ENCODE results near the gene MDN1.
A peak's percentile ranks its signal among the peaks of the same experiment; 100 is the strongest.
"Not testable (repeated sequence)": the region's sequence is repeated elsewhere in the genome, so short reads cannot be mapped to it uniquely, and the experiment has no call there.

MDN1 gene

GRCh38 chr6:89643406-89643805 is 176.2 kb downstream of the MDN1 start:
- H3K27me3 Mint-ChIP-seq: no peaks in the 10 kb centered on the region
- no peak overlapping the region for H3K4me3 Mint-ChIP-seq
- no peaks in the 10 kb centered on the region for H3K9me3 Mint-ChIP-seq (ENCODE audit: low read depth)
- H3K27ac Mint-ChIP-seq: no peak overlapping the region
- peaks cover 16% of the 10 kb centered on the region for H3K4me1 Mint-ChIP-seq (ENCODE audit: low read depth)
- peaks cover 11% of the 10 kb centered on the region for H3K36me3 Mint-ChIP-seq

- H3K27ac Mint-ChIP-seq: no peak overlapping the region
- no peaks in the 10 kb centered on the region for H3K27me3 Mint-ChIP-seq
- peaks cover 20% of the 10 kb centered on the region for H3K4me1 Mint-ChIP-seq (ENCODE audit: low read depth)
- H3K36me3 Mint-ChIP-seq: peaks cover 11% of the 10 kb centered on the region
- H3K9me3 Mint-ChIP-seq (ENCODE audit: low read depth): no peaks in the 10 kb centered on the region
- H3K4me3 Mint-ChIP-seq: no peak overlapping the region
Measured at GRCh38 chr6:89642956-89643355, 176.6 kb downstream of the MDN1 start.

GRCh38 chr6:89641581-89641980 is 178.0 kb downstream of the MDN1 start:
- Mint-ChIP-seq H3K4me1 (ENCODE audit: low read depth) (peaks cover 25% of the 10 kb centered on the region), H3K36me3 (peaks cover 11% of the 10 kb centered on the region)
- not testable (repeated sequence) for H3K9me3 Mint-ChIP-seq (ENCODE audit: low read depth); H3K4me3 Mint-ChIP-seq; H3K27me3 Mint-ChIP-seq; H3K27ac Mint-ChIP-seq

- Mint-ChIP-seq H3K4me3 (no peak overlapping the region), H3K27ac (peak overlapping the region; percentile 59), H3K36me3 (peaks cover 16% of the 10 kb centered on the region)
Measured at GRCh38 chr6:89640804-89641203, 178.8 kb downstream of the MDN1 start.

GRCh38 chr6:89638320-89639195 is 181.0 kb downstream of the MDN1 start, which contains the start of gene LYRM2:
Gene LYRM2 (minus strand): TSS chr6:89638747. CDS start chr6:89638716, 31 bp downstream.
- H3K4me3 Mint-ChIP-seq: peak within 1 kb of the TSS; percentile 97
- H3K27ac Mint-ChIP-seq: peak within 1 kb of the TSS; percentile 97
- no peaks in the 10 kb centered on the region for H3K27me3 Mint-ChIP-seq
- H3K4me1 Mint-ChIP-seq (ENCODE audit: low read depth): peaks cover 33% of the 10 kb centered on the region
- H3K36me3 Mint-ChIP-seq: peaks cover 22% of the 10 kb centered on the region
- H3K9me3 Mint-ChIP-seq (ENCODE audit: low read depth): no peaks in the 10 kb centered on the region

More at GRCh38 chr6:89640804-89641203, 178.8 kb downstream of the MDN1 start:
- no peaks in the 10 kb centered on the region for H3K9me3 Mint-ChIP-seq (ENCODE audit: low read depth)
- peaks cover 30% of the 10 kb centered on the region for H3K4me1 Mint-ChIP-seq (ENCODE audit: low read depth)
- H3K27me3 Mint-ChIP-seq: no peaks in the 10 kb centered on the region

- H3K36me3 Mint-ChIP-seq: peaks cover 18% of the 10 kb centered on the region
- H3K9me3 Mint-ChIP-seq (ENCODE audit: low read depth): no peaks in the 10 kb centered on the region
- H3K4me3 Mint-ChIP-seq: peak overlapping the region; percentile 97
- peaks cover 33% of the 10 kb centered on the region for H3K4me1 Mint-ChIP-seq (ENCODE audit: low read depth)
- H3K27me3 Mint-ChIP-seq: no peaks in the 10 kb centered on the region
- H3K27ac Mint-ChIP-seq: peak overlapping the region; percentile 97
Measured at GRCh38 chr6:89637960-89638319, 181.7 kb downstream of the MDN1 start.

GRCh38 chr6:89636412-89636811 is 183.2 kb downstream of the MDN1 start:
- peak overlapping the region; percentile 61 for H3K27ac Mint-ChIP-seq
- H3K4me3 Mint-ChIP-seq: peak overlapping the region; percentile 52
- not testable (repeated sequence) for H3K9me3 Mint-ChIP-seq (ENCODE audit: low read depth); H3K27me3 Mint-ChIP-seq
- peaks cover 17% of the 10 kb centered on the region for H3K36me3 Mint-ChIP-seq
- peaks cover 33% of the 10 kb centered on the region for H3K4me1 Mint-ChIP-seq (ENCODE audit: low read depth)

GRCh38 chr6:89630488-89630887 is 189.1 kb downstream of the MDN1 start:
- no peaks in the 10 kb centered on the region for H3K27me3 Mint-ChIP-seq
- H3K4me1 Mint-ChIP-seq (ENCODE audit: low read depth): peaks cover 2% of the 10 kb centered on the region
- no peak overlapping the region for H3K4me3 Mint-ChIP-seq
- no peak overlapping the region for H3K27ac Mint-ChIP-seq
- H3K9me3 Mint-ChIP-seq (ENCODE audit: low read depth): no peaks in the 10 kb centered on the region
- peaks cover 5% of the 10 kb centered on the region for H3K36me3 Mint-ChIP-seq

- Mint-ChIP-seq H3K4me3 (no peak overlapping the region), H3K36me3 (peaks cover 3% of the 10 kb centered on the region), H3K27ac (no peak overlapping the region), H3K9me3 (ENCODE audit: low read depth) (no peaks in the 10 kb centered on the region), H3K4me1 (ENCODE audit: low read depth) (no peaks in the 10 kb centered on the region), H3K27me3 (no peaks in the 10 kb centered on the region)
Measured at GRCh38 chr6:89623749-89624148, 195.8 kb downstream of the MDN1 start.

GRCh38 chr6:89619567-89619966 is 200.0 kb downstream of the MDN1 start:
- no peaks in the 10 kb centered on the region for H3K27me3 Mint-ChIP-seq
- H3K36me3 Mint-ChIP-seq: no peaks in the 10 kb centered on the region
- no peaks in the 10 kb centered on the region for H3K9me3 Mint-ChIP-seq (ENCODE audit: low read depth)
- H3K4me1 Mint-ChIP-seq (ENCODE audit: low read depth): no peaks in the 10 kb centered on the region
- H3K4me3 Mint-ChIP-seq: no peak overlapping the region
- H3K27ac Mint-ChIP-seq: no peak overlapping the region

GRCh38 chr6:89618026-89618425 is 201.6 kb downstream of the MDN1 start:
- Mint-ChIP-seq H3K4me1 (ENCODE audit: low read depth) (no peaks in the 10 kb centered on the region), H3K27ac (no peak overlapping the region), H3K27me3 (no peaks in the 10 kb centered on the region), H3K36me3 (no peaks in the 10 kb centered on the region), H3K4me3 (no peak overlapping the region), H3K9me3 (ENCODE audit: low read depth) (no peaks in the 10 kb centered on the region)

GRCh38 chr6:89616531-89616930 is 203.1 kb downstream of the MDN1 start:
- Mint-ChIP-seq H3K4me3 (no peak overlapping the region), H3K27ac (no peak overlapping the region), H3K27me3 (no peaks in the 10 kb centered on the region), H3K9me3 (ENCODE audit: low read depth) (no peaks in the 10 kb centered on the region), H3K36me3 (no peaks in the 10 kb centered on the region), H3K4me1 (ENCODE audit: low read depth) (no peaks in the 10 kb centered on the region)

- Mint-ChIP-seq H3K27me3 (no peaks in the 10 kb centered on the region), H3K4me3 (no peak overlapping the region), H3K27ac (no peak overlapping the region), H3K9me3 (ENCODE audit: low read depth) (no peaks in the 10 kb centered on the region), H3K36me3 (no peaks in the 10 kb centered on the region), H3K4me1 (ENCODE audit: low read depth) (no peaks in the 10 kb centered on the region)
Measured at GRCh38 chr6:89615882-89616281, 203.7 kb downstream of the MDN1 start.

GRCh38 chr6:89613790-89614189 is 205.8 kb downstream of the MDN1 start:
- no peaks in the 10 kb centered on the region for H3K27me3 Mint-ChIP-seq

GRCh38 chr6:89612121-89612520 is 207.5 kb downstream of the MDN1 start:
- Mint-ChIP-seq H3K27ac (no peak overlapping the region), H3K9me3 (ENCODE audit: low read depth) (no peaks in the 10 kb centered on the region), H3K36me3 (no peaks in the 10 kb centered on the region)

More at GRCh38 chr6:89613790-89614189, 205.8 kb downstream of the MDN1 start:
- no peaks in the 10 kb centered on the region for H3K9me3 Mint-ChIP-seq (ENCODE audit: low read depth)
- no peak overlapping the region for H3K27ac Mint-ChIP-seq
- H3K4me3 Mint-ChIP-seq: no peak overlapping the region
- H3K4me1 Mint-ChIP-seq (ENCODE audit: low read depth): no peaks in the 10 kb centered on the region
- H3K36me3 Mint-ChIP-seq: no peaks in the 10 kb centered on the region

GRCh38 chr6:89611666-89612065 is 207.9 kb downstream of the MDN1 start:
- Mint-ChIP-seq H3K4me3 (no peak overlapping the region), H3K9me3 (ENCODE audit: low read depth) (no peaks in the 10 kb centered on the region), H3K27ac (no peak overlapping the region), H3K4me1 (ENCODE audit: low read depth) (no peaks in the 10 kb centered on the region), H3K27me3 (no peaks in the 10 kb centered on the region), H3K36me3 (no peaks in the 10 kb centered on the region)

More at GRCh38 chr6:89612121-89612520, 207.5 kb downstream of the MDN1 start:
- H3K4me1 Mint-ChIP-seq (ENCODE audit: low read depth): no peaks in the 10 kb centered on the region
- H3K27me3 Mint-ChIP-seq: no peaks in the 10 kb centered on the region
- H3K4me3 Mint-ChIP-seq: no peak overlapping the region

Data from activated naive CD8-positive, alpha-beta T cell (primary cell).